Lung (tissue), 12 donors: ENCODE data around the gene POLR2I. TPM values are rescaled to one million over a fixed set of nuclear protein-coding genes. Genes with fewer than 3 reads are reported as not detected.

Experiments
- ATAC-seq: fragments of 200-7000 bp; cut with Tn5 transposase; one replicate; pipeline ENCODE4 v1.9.1; 2020; ENCODE audit warnings: moderate number of reproducible peaks; ENCODE audit not compliant: insufficient read depth, low FRiP score
- DNase-seq, 3 donors: peaks; one replicate each; pipeline ENCODE4 v3.0.0-alpha.2; 2013 to 2017
- H3K27ac ChIP-seq, 2 donors: one replicate each; pipeline ENCODE4 v1.5.1; 2013; ENCODE audit warnings: mild to moderate bottlenecking in 2 of 2, moderate library complexity in 2 of 2, control low read depth in 1 of 2, inconsistent platforms in 1 of 2, low read depth in 1 of 2, low read length in 1 of 2
- H3K27me3 ChIP-seq, 3 donors: one replicate each; pipeline ENCODE4 v1.5.1; 2013; ENCODE audit warnings: low read length in 2 of 3; ENCODE audit not compliant: control insufficient read depth in 3 of 3, insufficient read depth in 3 of 3
- H3K36me3 ChIP-seq, 4 donors: one replicate each; pipeline ENCODE4 v1.5.1; 2013; ENCODE audit warnings: low read length in 4 of 4, mild to moderate bottlenecking in 1 of 4, moderate library complexity in 1 of 4; ENCODE audit not compliant: control insufficient read depth in 4 of 4, insufficient read depth in 4 of 4
- H3K4me1 ChIP-seq, 5 donors: one replicate each; pipeline ENCODE4 v1.5.1; 2013; ENCODE audit warnings: low read length in 5 of 5, mild to moderate bottlenecking in 2 of 5, moderate library complexity in 1 of 5; ENCODE audit not compliant: control insufficient read depth in 5 of 5, insufficient read depth in 5 of 5
- H3K4me3 ChIP-seq: one replicate; pipeline ENCODE4 v1.5.1; 2013; ENCODE audit warnings: mild to moderate bottlenecking, control low read depth, moderate library complexity
- H3K9ac ChIP-seq, 2 donors: one replicate each; pipeline ENCODE4 v1.5.1; 2013; ENCODE audit warnings: low read length in 2 of 2, control low read depth in 1 of 2; ENCODE audit not compliant: insufficient read depth in 1 of 2
- H3K9me3 ChIP-seq, 4 donors: one replicate each; pipeline ENCODE4 v1.5.1; 2013; ENCODE audit warnings: low read length in 3 of 4, mild to moderate bottlenecking in 1 of 4, moderate library complexity in 1 of 4; ENCODE audit not compliant: control insufficient read depth in 4 of 4, insufficient read depth in 3 of 4
- WGBS, 2 donors: extraction: QIAGEN DNeasy Blood & Tissue Kit; methylation state at CpG; one replicate each; pipeline ENCODE4 v1.1.7; 2013; 5-methylcytosine and 5-hydroxymethylcytosine counted together
- polyA plus RNA-seq, 2 donors: library from polyadenylated mRNA; stranded (reverse); fragments of 200-250 nt; gene quantifications; one replicate each; pipeline ENCODE4 v1.2.1, GENCODE V29; 2013
- total RNA-seq, 2 donors: library from RNA; depleted of rRNA in 1 of 2; stranded (reverse); fragments of >200 nt in 1 of 2; gene quantifications; one replicate each; pipeline ENCODE4 v1.2.1, GENCODE V29; 2014 to 2021
- TF ChIP-seq, protein P1 (sequence below): IDR thresholded peaks from 2 replicates; pipeline ENCODE4 v1.5.1; 2012; ENCODE audit warnings: mild to moderate bottlenecking; ENCODE audit errors: control extremely low read depth, extremely low read depth
- donor health status: control.
- donor health status: control.
- donor health status: Bipolar disorder and iron deficiency.
- donor health status: healthy.
- donor health status: DM: yes; HTN: yes; CAD: no.

The POLR2I gene
- total and polyA plus RNA-seq, 4 donors = 65.1 to 101 (median 89.9) TPM

- Histone ChIP-seq H3K4me3 (no peak overlapping the region), H3K27ac (no peak overlapping the region), H3K36me3 (peaks cover 14 to 50% (median 43%) of the 10 kb centered on the region in 4 donors), H3K27me3 (no peaks in the 10 kb centered on the region), H3K9me3 (no peaks in the 10 kb centered on the region), H3K4me1 (peaks cover 0 to 8% (median 4%) of the 10 kb centered on the region in 5 donors), H3K9ac (no peak overlapping the region)
- ATAC-seq (no peak), DNase-seq (no peak)
- TF ChIP-seq, protein P1, sequence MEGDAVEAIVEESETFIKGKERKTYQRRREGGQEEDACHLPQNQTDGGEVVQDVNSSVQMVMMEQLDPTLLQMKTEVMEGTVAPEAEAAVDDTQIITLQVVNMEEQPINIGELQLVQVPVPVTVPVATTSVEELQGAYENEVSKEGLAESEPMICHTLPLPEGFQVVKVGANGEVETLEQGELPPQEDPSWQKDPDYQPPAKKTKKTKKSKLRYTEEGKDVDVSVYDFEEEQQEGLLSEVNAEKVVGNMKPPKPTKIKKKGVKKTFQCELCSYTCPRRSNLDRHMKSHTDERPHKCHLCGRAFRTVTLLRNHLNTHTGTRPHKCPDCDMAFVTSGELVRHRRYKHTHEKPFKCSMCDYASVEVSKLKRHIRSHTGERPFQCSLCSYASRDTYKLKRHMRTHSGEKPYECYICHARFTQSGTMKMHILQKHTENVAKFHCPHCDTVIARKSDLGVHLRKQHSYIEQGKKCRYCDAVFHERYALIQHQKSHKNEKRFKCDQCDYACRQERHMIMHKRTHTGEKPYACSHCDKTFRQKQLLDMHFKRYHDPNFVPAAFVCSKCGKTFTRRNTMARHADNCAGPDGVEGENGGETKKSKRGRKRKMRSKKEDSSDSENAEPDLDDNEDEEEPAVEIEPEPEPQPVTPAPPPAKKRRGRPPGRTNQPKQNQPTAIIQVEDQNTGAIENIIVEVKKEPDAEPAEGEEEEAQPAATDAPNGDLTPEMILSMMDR = no peak
- 98% methylated on average over 6 of the region's 6 CpGs for WGBS, 2 donors
These were observed 29.9 kb upstream of the POLR2I start for GRCh38 chr19:36144624-36145023.

GRCh38 chr19:36142496-36142895 is 27.8 kb upstream of the POLR2I start:
- DNase-seq = no peak

GRCh38 chr19:36142046-36142445 is 27.4 kb upstream of the POLR2I start:
- no peak for DNase-seq
- H3K27ac ChIP-seq = peak overlapping the region in 1 of 2 donors; percentile 98
- H3K4me3 ChIP-seq = no peak overlapping the region

More at GRCh38 chr19:36142496-36142895, 27.8 kb upstream of the POLR2I start:
- Histone ChIP-seq H3K4me1 (peaks cover 0 to 7% (median 4%) of the 10 kb centered on the region in 5 donors), H3K9ac (no peak overlapping the region), H3K9me3 (no peaks in the 10 kb centered on the region), H3K36me3 (peaks cover 14 to 37% (median 33%) of the 10 kb centered on the region in 4 donors), H3K27me3 (no peaks in the 10 kb centered on the region), H3K4me3 (no peak overlapping the region), H3K27ac (no peak overlapping the region)
- TF ChIP-seq, protein P1 = no peak
- no peak for ATAC-seq
- 91 to 93% methylated on average over 9 of the region's 9 CpGs for WGBS, 2 donors

More at GRCh38 chr19:36142046-36142445, 27.4 kb upstream of the POLR2I start:
- WGBS, 2 donors = 93 to 94% methylated on average over 14 of the region's 14 CpGs
- Histone ChIP-seq H3K9me3 (no peaks in the 10 kb centered on the region), H3K27me3 (no peaks in the 10 kb centered on the region), H3K4me1 (peaks cover 0 to 7% (median 4%) of the 10 kb centered on the region in 5 donors), H3K36me3 (peaks cover 14 to 35% (median 30%) of the 10 kb centered on the region in 4 donors), H3K9ac (no peak overlapping the region)
- TF ChIP-seq, protein P1 = no peak
- ATAC-seq = no peak
